ENCODE results near the gene HSPA1L.

HSPA1L gene

GRCh38 chr6:31769684-31770371 is 45.3 kb downstream of the HSPA1L start:
- Mint-ChIP-seq H3K9me3 (no peaks in the 10 kb centered on the region), H3K27me3 (no peaks in the 10 kb centered on the region), H3K4me1 (peaks cover 16% of the 10 kb centered on the region), H3K27ac (no peak overlapping the region), H3K36me3 (peaks cover 10% of the 10 kb centered on the region), H3K4me3 (no peak overlapping the region)
- ATAC-seq = peak; percentile 80

GRCh38 chr6:31768363-31769257 is 46.5 kb downstream of the HSPA1L start:
- Mint-ChIP-seq H3K9me3 (no peaks in the 10 kb centered on the region), H3K36me3 (peaks cover 14% of the 10 kb centered on the region), H3K4me3 (no peak overlapping the region), H3K27ac (no peak overlapping the region), H3K4me1 (peaks cover 15% of the 10 kb centered on the region), H3K27me3 (no peaks in the 10 kb centered on the region)
- no peak for ATAC-seq

GRCh38 chr6:31767096-31767645 is 47.9 kb downstream of the HSPA1L start:
- Mint-ChIP-seq H3K9me3 (no peaks in the 10 kb centered on the region), H3K4me1 (peaks cover 7% of the 10 kb centered on the region), H3K27me3 (no peaks in the 10 kb centered on the region), H3K27ac (no peak overlapping the region), H3K4me3 (no peak overlapping the region), H3K36me3 (peaks cover 20% of the 10 kb centered on the region)
- ATAC-seq = no peak

GRCh38 chr6:31765910-31766794 is 48.9 kb downstream of the HSPA1L start:
- no peak for ATAC-seq
- Mint-ChIP-seq H3K27me3 (no peaks in the 10 kb centered on the region), H3K4me1 (peaks cover 7% of the 10 kb centered on the region), H3K9me3 (no peaks in the 10 kb centered on the region), H3K36me3 (peaks cover 27% of the 10 kb centered on the region), H3K4me3 (no peak overlapping the region), H3K27ac (peak overlapping the region; percentile 59)

GRCh38 chr6:31765559-31765909 is 49.5 kb downstream of the HSPA1L start:
- no peak for ATAC-seq
- H3K36me3 Mint-ChIP-seq = peaks cover 33% of the 10 kb centered on the region
- H3K4me3 Mint-ChIP-seq = no peak overlapping the region
- peaks cover 7% of the 10 kb centered on the region for H3K4me1 Mint-ChIP-seq
- peak overlapping the region; percentile 59 for H3K27ac Mint-ChIP-seq
- no peaks in the 10 kb centered on the region for H3K27me3 Mint-ChIP-seq
- no peaks in the 10 kb centered on the region for H3K9me3 Mint-ChIP-seq

GRCh38 chr6:31764198-31764597 is 50.9 kb downstream of the HSPA1L start:
- H3K9me3 Mint-ChIP-seq = no peaks in the 10 kb centered on the region
- H3K27ac Mint-ChIP-seq = no peak overlapping the region
- no peak overlapping the region for H3K4me3 Mint-ChIP-seq
- H3K4me1 Mint-ChIP-seq = no peaks in the 10 kb centered on the region
- H3K36me3 Mint-ChIP-seq = peaks cover 41% of the 10 kb centered on the region
- ATAC-seq = no peak
- H3K27me3 Mint-ChIP-seq = no peaks in the 10 kb centered on the region

GRCh38 chr6:31763619-31763940 is 51.5 kb downstream of the HSPA1L start:
- Mint-ChIP-seq H3K9me3 (no peaks in the 10 kb centered on the region), H3K27me3 (no peaks in the 10 kb centered on the region), H3K4me3 (no peak overlapping the region), H3K36me3 (peaks cover 44% of the 10 kb centered on the region), H3K4me1 (no peaks in the 10 kb centered on the region), H3K27ac (peak overlapping the region; percentile 17)
- no peak for ATAC-seq

GRCh38 chr6:31762878-31763618 is 52.0 kb downstream of the HSPA1L start:
- H3K27me3 Mint-ChIP-seq = no peaks in the 10 kb centered on the region
- no peaks in the 10 kb centered on the region for H3K4me1 Mint-ChIP-seq
- H3K27ac Mint-ChIP-seq = peak overlapping the region; percentile 17
- ATAC-seq = no peak
- peaks cover 47% of the 10 kb centered on the region for H3K36me3 Mint-ChIP-seq
- no peaks in the 10 kb centered on the region for H3K9me3 Mint-ChIP-seq
- H3K4me3 Mint-ChIP-seq = no peak overlapping the region

- peaks cover 46% of the 10 kb centered on the region for H3K36me3 Mint-ChIP-seq
- H3K4me3 Mint-ChIP-seq = no peak within 1 kb of the TSS
- no peaks in the 10 kb centered on the region for H3K27me3 Mint-ChIP-seq
- no peaks in the 10 kb centered on the region for H3K4me1 Mint-ChIP-seq
- ATAC-seq = no peak
- H3K9me3 Mint-ChIP-seq = no peaks in the 10 kb centered on the region
- peak within 1 kb of the TSS; percentile 17 for H3K27ac Mint-ChIP-seq
These were observed 52.7 kb downstream of the HSPA1L start, which contains the start of gene SAPCD1 for GRCh38 chr6:31762356-31762755. TSS of gene SAPCD1 (plus strand) at chr6:31762656. CDS start at chr6:31763055, 399 bp downstream.

- H3K27ac Mint-ChIP-seq = no peak overlapping the region
- ATAC-seq = no peak
- no peak overlapping the region for H3K4me3 Mint-ChIP-seq
- H3K27me3 Mint-ChIP-seq = no peaks in the 10 kb centered on the region
- H3K36me3 Mint-ChIP-seq = peaks cover 45% of the 10 kb centered on the region
- no peaks in the 10 kb centered on the region for H3K9me3 Mint-ChIP-seq
- H3K4me1 Mint-ChIP-seq = no peaks in the 10 kb centered on the region
These were observed 53.7 kb downstream of the HSPA1L start for GRCh38 chr6:31761343-31761742.

GRCh38 chr6:31760790-31761189 is 54.3 kb downstream of the HSPA1L start:
- H3K27ac Mint-ChIP-seq = no peak overlapping the region
- no peak overlapping the region for H3K4me3 Mint-ChIP-seq
- ATAC-seq = no peak
- H3K9me3 Mint-ChIP-seq = no peaks in the 10 kb centered on the region
- H3K4me1 Mint-ChIP-seq = no peaks in the 10 kb centered on the region
- H3K27me3 Mint-ChIP-seq = no peaks in the 10 kb centered on the region
- peaks cover 45% of the 10 kb centered on the region for H3K36me3 Mint-ChIP-seq
